Right lobe of liver (tissue), 4 donors: Measurements from ENCODE around the gene CETN1.

Experiments
- POLR2A ChIP-seq: fragments of 450-650 bp; IDR thresholded peaks from one replicate; pipeline ENCODE4 v1.6.1; 2017; ENCODE audit warnings: antibody characterized with exemption, mild to moderate bottlenecking
- TF ChIP-seq, protein P1 (sequence below), 4 donors: fragments of 200-600 bp in 3 of 4; fragments of 450-650 bp in 1 of 4; IDR thresholded peaks; one replicate each; pipeline versions ENCODE4 v1.5.1 to v1.8.0; 2016 to 2022; ENCODE audit warnings: antibody characterized with exemption in 4 of 4, mild to moderate bottlenecking in 2 of 4
- donor health status: DM: no; HTN: no; CAD: no.
- donor health status: DM: no; HTN: no; CAD: no.
- donor health status: DM: no; HTN: yes; CAD: no.

DNA sequence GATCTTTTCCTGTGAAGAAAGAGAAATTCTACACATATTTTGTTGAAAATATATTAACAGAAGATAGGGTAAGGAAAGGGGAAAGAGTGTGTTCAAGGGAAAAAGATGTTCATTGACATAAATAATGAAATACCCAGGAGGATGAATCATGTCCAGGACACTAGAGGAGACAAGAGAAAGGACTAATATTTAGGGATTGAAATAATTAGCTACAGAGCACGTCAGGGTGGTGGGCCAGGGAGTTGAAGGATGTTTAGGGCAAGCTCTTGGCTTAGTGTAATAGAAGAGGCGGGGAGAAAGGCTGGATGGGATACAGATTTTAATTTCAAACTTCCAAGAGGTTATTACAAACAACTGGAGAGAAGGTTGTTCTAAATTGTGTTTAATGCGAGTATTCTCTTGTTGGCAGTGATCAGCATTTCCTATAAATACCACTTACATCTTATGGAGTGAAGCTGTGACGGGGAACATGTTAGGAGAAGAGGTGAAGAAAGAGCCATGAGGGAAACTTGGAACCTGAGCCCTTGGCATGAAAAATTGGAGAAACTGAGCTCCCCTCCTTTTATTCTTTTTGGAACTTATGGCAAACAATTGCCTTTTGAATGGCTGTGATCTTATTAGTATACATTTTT lies 36.6 kb upstream of the CETN1 start:
- TF ChIP-seq, protein P1, sequence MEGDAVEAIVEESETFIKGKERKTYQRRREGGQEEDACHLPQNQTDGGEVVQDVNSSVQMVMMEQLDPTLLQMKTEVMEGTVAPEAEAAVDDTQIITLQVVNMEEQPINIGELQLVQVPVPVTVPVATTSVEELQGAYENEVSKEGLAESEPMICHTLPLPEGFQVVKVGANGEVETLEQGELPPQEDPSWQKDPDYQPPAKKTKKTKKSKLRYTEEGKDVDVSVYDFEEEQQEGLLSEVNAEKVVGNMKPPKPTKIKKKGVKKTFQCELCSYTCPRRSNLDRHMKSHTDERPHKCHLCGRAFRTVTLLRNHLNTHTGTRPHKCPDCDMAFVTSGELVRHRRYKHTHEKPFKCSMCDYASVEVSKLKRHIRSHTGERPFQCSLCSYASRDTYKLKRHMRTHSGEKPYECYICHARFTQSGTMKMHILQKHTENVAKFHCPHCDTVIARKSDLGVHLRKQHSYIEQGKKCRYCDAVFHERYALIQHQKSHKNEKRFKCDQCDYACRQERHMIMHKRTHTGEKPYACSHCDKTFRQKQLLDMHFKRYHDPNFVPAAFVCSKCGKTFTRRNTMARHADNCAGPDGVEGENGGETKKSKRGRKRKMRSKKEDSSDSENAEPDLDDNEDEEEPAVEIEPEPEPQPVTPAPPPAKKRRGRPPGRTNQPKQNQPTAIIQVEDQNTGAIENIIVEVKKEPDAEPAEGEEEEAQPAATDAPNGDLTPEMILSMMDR (IDR thresholded peaks at IDR 0.05) = no peak
- TF ChIP-seq POLR2A = no peak
